Activated CD4-positive, alpha-beta T cell treated with anti-CD3 and anti-CD28 coated beads, Interleukin-2, amount 50 U/mL, for 16 hours (primary cell): ENCODE measurements around the gene IFI44.

Experiments
- DNase-seq: peaks from one replicate; pipeline ENCODE4 v3.0.0-alpha.2; 2020

IFI44 gene

DNA sequence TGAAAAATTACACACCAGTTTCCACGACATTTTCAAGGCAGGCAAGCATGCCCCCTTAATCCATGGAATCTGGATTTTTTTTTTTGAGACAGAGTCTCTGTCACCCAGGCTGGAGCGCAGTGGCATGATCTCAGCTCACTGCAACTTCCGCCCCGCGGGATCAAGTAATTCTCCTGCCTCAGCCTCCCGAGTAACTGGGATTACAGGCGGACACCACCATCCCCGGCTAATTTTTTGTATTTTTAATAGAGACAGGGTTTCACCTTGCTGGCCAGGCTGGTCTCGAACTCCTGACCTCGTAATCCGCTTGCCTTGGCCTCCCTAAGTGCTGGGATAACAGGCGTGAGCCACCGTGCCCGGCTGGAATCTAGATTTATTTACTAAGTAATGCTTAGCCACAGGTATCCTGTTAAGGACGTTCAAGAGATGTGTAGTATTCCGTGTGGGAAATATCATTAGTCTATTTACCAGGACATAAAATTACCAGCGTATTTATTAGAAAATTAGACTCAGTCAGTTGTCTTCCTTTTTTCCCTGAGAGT is 2.5 kb downstream of the IFI44 start:
- DNase-seq = no peak

DNA sequence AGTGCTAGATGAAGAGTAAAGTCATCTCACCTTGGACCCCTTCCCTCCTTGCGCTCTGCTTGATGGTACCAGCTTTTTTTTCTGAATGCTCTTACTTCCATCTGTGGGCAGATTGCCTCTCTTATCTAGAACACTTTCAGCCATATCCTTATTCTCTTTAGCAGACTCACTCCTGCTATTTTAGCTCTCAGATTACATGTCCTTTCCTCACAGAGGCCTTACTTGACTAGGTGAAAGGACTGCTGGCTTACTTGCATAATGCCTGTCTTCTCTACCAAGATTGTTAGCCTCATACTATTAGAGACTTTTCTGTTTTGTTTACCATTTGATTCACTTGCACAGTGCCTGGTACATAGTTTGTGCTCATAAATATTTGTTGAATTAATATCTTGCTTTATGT is 9.3 kb downstream of the IFI44 start:
- no peak for DNase-seq

DNA sequence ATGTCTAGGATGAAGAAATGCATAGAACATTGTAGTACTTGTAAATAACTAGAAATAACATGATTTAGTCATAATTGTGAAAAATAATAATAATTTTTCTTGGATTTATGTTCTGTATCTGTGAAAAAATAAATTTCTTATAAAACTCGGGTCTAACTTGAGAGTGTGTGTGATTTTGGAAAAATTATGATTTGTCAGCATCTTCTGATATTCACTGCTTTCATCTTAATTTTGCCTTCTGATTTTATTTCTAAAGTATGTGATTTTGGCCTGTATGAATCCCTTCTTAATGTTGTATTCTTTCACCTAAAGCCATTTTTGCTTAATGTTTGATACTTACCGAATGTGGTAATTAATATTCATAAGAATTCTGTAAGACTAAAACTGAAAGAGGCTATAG is 14.3 kb downstream of the IFI44 start:
- no peak for DNase-seq

GRCh38 chr1:78664763-78665162 is 15.1 kb downstream of the IFI44 start:
- peak; percentile 20 for DNase-seq

DNA sequence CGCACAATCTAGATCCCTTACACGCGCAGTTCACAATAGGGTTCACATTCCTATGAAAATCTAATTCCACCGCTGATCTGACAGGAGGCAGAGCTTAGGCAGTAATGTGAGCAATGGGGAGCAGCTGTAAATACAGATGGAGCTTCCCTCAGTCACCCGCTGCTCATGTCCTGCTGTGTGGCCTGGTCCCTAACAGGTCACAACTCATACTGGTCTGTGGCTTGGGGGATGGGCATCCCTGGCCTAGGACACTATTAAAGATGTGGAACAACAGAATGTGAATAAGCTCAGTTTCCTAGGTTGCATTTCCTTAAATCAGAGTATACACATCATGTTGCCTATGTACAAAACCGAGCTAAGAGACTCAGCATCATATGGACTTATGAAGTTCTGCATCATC is 16.2 kb downstream of the IFI44 start:
- DNase-seq = no peak

DNA sequence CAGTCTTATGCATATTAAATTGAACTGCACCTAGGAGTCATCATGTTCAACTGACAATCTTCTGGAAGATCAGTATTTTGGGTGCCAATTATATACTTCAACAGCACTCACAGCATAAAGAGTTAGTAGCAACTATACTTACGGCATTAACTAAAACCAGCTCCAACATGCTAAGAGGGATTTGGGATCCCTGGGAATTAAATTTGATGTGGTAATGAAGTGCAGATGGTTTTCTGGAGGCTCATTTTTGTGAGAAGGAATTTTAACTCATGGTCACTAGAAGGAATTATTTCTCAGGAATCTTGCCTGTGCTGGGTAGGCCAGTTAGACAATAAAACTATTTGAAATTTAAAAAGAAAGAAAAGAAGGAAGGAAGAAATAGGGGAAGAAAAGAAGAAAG is 18.3 kb downstream of the IFI44 start:
- DNase-seq = no peak

GRCh38 chr1:78668427-78668826 is 18.8 kb downstream of the IFI44 start:
- no peak for DNase-seq

- no peak for DNase-seq
Observed at GRCh38 chr1:78672428-78672827, 22.8 kb downstream of the IFI44 start.

DNA sequence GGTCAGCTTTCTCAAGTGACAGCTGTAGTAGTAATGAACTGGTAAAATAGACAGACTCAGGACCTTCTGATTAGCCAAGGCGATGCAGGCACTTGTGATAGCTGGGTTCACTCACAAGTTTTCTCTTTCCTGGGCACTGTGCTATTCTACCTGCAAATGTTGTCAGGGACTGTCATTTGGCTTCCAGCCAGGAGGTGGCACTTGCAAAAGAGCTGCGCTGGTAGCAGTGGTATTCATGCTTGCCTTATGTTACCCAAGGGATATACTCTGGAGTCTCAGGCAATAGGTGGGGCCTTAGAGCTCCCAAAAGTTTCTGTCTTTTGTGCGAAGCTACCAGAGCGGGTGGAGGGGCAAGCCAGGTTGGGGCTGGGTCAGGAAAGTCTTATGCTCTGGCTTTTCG is 23.5 kb downstream of the IFI44 start:
- DNase-seq = peak; percentile 10

DNA sequence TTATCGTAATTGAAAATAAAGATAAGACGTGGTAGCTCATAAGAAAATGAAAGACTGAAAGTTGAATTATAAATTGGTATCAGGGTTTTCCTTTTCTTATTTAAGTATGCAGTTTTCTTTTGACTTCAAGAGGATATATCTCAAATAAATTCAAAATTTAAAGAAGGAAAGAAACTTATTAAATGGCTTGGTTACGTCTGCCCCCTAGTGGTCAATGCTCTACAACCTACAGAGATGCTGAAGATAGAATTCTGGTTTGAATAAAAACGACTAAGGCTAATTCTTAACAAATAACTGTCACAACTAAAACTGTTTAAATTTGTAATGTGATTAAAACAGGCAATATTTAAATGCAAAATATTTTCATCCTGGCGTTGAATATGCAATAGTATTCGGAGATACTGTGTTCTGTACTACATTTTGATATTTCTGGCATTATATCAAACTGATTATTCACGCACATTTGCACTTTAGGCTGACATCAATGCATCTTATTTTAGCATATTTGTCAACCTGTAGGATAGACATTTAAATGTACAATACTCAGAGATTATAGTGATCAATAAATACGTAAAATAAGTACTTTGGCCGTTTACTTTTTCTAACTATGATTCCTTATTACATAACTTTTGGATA is 26.8 kb downstream of the IFI44 start:
- DNase-seq = peak; percentile 60

GRCh38 chr1:78676993-78677392 is 27.4 kb downstream of the IFI44 start:
- no peak for DNase-seq

GRCh38 chr1:78677788-78678187 is 28.2 kb downstream of the IFI44 start:
- no peak for DNase-seq

- DNase-seq = peak; percentile 16
Observed at GRCh38 chr1:78678324-78678723, 28.7 kb downstream of the IFI44 start.

DNA sequence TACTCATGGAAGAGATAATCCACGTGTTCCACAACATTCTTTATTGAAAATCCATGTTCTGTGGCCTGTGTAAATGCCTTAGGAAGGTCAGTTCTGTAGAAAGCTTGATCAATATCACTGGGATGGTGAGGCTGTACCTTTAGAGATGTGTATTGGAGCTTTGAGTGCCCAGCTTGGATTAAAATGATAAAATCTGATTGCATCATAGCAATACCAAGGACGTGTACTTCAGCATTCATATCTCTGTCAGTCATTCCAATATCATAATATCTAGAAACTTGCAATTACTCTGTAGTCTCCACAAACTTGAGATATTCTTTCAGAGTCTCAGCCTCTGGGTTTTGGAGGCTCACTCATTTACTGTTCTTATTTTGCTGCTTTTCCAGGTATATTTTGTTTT is 31.6 kb downstream of the IFI44 start:
- no peak for DNase-seq

DNA sequence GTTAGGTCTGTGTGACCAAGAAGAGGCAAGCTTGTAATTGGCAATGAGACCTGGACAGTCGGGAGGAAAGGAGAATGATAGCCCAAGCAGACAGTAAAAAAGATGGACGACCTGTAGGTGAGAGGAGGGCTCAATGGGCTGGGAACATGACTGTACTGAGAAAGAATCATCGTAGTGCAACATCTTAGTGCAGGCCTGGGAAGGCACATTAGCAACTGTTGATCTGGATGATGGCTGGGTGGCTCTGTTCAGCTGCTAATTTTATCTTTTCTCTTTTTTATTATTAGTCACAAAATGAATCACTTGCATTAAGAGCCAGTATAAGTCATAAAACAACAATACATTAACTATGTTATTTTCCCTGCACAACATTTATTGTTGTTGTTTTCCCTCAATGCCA is 32.9 kb downstream of the IFI44 start:
- no peak for DNase-seq

- DNase-seq = no peak
Observed at GRCh38 chr1:78683079-78683478, 33.4 kb downstream of the IFI44 start.

GRCh38 chr1:78687315-78687714 is 37.7 kb downstream of the IFI44 start:
- no peak for DNase-seq

DNA sequence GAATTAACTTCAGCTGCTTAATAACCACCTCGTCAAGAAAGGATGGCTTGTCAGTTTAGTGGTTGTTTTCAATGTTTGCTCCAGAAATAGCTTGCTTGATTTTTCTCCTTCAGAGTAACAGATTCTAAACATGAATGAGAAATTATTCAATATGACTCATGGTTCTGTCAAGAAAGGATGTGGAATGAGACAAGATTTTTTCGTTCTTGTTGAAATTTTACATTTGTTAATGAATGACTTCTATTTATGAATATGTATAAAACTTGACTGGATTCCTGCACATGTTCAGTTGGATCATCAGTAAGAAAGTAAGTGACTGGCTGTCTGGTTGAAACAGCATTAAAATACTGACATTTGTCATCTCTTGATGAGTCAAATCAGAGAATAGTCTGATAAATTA is 38.3 kb downstream of the IFI44 start:
- DNase-seq = no peak

- DNase-seq = no peak
Observed at GRCh38 chr1:78688697-78689096, 39.1 kb downstream of the IFI44 start.

GRCh38 chr1:78690516-78690915 is 40.9 kb downstream of the IFI44 start:
- no peak for DNase-seq

- DNase-seq = no peak
Observed at GRCh38 chr1:78691995-78692747, 42.5 kb downstream of the IFI44 start.

GRCh38 chr1:78699813-78700212 is 50.2 kb downstream of the IFI44 start:
- no peak for DNase-seq

DNA sequence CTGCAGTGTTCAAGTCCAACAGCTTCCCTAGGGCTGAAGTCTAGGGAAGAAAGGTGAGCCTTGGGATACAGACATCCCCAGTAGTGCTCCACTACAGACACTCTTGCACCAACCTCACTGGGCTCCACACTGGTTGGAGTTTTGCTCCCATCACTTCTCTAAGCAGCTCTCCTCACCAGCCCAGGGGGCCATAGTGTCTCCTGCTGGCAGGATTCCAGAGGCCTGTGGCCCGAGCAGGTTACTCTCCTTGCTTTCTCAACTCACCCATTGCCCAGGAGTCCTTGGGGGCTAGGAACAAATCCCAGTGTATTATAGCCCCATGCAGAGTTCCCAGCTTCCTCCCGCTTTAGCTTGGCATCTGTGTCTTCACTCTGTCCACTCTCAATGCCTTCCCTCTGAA is 52.8 kb downstream of the IFI44 start:
- no peak for DNase-seq

DNA sequence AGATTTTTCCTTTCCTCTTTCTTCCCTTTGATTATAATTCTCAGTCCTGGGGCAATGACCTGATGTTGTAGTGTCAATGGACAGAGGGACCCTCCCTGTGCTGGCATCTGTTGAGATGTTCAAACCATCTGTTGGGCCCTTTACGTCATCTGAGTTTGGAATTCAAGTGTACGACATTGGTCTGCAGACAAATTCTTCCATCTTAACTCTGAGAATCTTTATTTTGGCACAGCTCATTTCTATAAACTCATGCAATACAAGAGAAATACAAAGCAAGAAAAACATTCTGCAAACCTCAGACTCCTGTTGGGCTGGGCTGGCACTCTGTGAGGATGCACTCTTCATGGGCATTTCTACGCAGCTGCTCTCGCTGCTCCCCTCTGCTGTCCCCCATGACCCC is 54.2 kb downstream of the IFI44 start:
- DNase-seq = no peak
